Posterior vena cava (tissue), 2 donors: Measurements from ENCODE around the gene DELE1. TPM values are rescaled to one million over a fixed set of nuclear protein-coding genes. Genes with fewer than 3 reads are reported as not detected.
"Not testable (repeated sequence)": the region's sequence is repeated elsewhere in the genome, so short reads cannot be mapped to it uniquely, and the experiment has no call there.

Experiments used
- DNase-seq: peaks from one replicate; pipeline ENCODE4 v3.0.0-alpha.2; 2020; ENCODE audit warnings: low spot score
- intact Hi-C, 2 donors: fragments of 100-400 bp; cut with DNase I; formaldehyde crosslinking; loops; one replicate each; pipeline versions ENCODE4 v1.14.1 to v1.14.2; 2022 to 2023
- total RNA-seq, 2 donors: library from RNA; stranded (reverse); fragmentation: NEBNext Ultra II Directional; extraction: Animal tissue kit (Norgen Biotek cat#: 25700); gene quantifications; one replicate each; pipeline ENCODE4 v1.2.1, GENCODE V29; 2021
- donor health status: DM: yes; HTN: yes; CAD: no.
- donor health status: DM: yes; HTN: yes; CAD: no.

DELE1 gene
- total RNA-seq, 2 donors from 2014 or later: 46.4 to 49.6 TPM

DNA sequence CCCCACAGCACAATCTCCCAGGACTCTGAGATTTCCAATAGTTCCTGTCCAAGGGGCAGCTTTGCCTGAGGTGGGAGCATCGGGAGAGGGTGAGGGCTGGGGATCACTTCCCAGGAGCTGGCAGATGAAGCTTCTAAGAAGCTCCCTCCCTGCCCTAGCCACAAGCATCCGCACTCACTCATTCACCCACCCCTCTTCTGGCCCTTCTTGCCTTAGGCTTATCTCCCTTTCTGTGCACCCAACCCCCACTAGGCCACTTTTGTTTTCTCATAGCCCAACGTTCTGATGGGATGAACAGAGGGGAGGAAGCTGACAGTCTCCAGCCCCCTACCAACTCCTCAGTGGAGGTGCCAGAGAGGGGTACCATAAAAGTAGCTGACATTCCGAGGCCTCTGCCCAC is 41.8 kb upstream of the DELE1 start:
- DNase-seq: peak; percentile 26
- intact Hi-C loops: loop anchor here (2.0 to 5.0 kb wide), 3 partner anchors 75 to 180 kb away; partner anchors contain the start of gene PCDH12 (in 1 of the 2)

DNA sequence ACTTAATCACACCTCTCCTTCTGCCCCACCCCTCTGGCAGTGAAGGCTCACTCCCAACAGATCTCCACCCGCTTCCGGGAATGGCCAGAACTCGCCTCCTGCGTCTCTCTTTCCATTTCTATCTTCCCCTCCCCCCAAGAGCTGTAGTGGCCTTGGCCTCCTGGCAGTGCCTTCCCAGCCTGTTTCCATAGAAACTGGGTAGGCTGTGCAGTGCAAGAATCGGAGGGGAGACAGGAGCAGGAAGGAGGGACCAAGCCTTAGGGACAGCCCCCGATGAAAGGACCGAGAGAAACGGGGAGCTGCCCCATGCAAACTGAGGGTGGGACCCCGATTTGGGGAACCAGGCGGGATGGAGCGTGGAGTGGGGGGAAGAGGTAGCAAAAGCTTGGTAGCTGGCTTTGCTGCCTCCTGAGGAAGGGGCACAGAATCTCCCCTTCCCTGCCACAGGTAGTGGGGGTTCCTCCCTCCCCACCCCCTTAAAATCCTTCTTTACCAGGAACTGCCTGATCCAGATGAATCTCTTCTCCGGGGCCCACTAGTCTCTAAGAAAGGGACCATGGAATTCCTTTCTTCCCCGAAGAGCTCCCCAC is 41.0 kb upstream of the DELE1 start:
- peak; percentile 38 for DNase-seq
- intact Hi-C loops: loop anchor here (5.0 kb wide), 2 partner anchors 75 to 180 kb away; partner anchors contain the start of gene PCDH12 (in 1 of the 2)

DNA sequence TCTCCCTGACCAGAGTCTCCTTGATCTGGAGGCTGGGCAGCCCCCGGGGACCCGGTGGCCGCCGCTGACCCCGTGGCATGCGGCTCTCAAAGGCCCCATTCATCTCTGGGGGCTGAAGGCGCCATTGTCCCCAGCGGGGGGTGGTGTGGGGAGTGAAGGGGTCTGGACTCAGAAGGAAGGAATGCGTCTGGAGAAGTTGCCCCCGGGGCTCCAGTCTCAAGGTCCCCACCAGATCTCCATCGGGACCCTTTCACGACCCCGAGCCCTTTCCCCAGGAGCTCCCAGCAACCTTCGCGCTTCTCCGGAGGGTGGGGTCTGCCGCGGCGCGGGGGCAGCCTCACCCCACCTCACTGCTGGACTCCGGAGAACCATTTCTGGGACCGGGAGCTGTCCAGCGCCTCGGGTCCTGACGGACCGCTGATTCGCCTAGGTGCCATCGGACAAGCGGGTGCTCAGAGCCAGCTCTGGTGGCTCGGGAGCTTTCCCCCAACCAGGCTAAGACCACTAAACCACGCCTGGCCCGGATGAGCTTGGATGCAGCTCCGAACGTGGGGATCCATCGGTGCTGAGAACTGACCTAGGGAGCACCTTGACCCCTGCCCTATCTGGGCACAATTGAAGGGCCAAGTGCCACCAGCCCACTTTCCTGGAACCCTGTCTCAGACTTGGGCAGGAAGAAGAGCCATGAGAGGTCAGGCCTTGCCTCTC is 40.3 kb upstream of the DELE1 start:
- peak; percentile 84 for DNase-seq
- intact Hi-C loops: loop anchor here (5.0 kb wide), 2 partner anchors 74 to 181 kb away; partner anchors contain the start of gene PCDH12 (in 1 of the 2)

DNA sequence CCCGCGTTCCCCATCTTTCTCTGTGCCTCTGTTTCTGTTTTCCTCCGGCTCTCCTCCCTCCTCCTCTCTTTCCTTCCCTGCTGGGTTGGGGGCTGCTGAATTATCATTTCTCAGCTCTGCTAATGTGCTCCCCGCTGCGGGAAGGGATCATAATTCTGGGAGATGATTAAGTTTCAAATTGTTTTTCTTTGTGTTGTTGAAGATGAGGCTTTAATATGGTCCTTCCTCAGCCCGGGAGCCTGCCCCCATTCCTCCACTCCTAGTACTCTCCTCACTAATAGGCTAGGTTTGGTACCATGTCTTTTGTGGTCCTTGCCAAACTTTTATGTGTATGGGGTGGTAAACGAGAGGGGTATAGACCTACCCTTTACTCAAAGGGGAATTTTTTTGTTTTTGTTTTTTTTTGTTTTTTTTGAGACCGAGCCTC is 39.8 kb upstream of the DELE1 start:
- DNase-seq: no peak
- intact Hi-C loops: loop anchor here (5.0 kb wide), 2 partner anchors 73 to 182 kb away; partner anchors contain the start of gene PCDH12 (in 1 of the 2)

DNA sequence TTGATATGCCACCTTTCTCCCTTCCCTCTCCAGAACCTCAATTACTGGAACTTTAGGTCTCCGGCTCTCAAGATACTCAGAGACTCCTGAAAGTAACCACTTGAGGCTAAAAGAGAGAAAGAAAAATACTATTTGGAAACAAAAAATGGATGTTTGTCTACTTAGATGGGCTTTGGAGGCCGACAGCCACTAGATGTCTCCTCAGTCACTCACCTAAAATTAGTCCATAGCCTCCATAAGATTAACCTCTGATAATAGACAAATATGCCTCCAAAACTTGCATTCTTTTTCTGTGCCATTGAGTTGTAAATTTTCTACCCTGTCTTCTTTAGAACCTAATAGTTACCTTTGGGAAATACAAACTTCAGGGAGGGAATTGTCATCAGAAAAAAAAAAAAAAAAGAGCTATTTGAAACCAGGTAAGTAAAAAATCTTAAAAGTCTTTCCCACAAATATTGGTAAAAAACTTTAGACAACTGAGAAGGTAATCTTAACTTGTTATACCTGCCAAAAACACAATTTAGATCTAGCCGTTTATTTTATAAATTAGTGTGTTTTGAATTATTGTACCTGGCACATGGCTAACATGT is 34.3 kb upstream of the DELE1 start:
- intact Hi-C loops: no loop called here
- no peak for DNase-seq

DNA sequence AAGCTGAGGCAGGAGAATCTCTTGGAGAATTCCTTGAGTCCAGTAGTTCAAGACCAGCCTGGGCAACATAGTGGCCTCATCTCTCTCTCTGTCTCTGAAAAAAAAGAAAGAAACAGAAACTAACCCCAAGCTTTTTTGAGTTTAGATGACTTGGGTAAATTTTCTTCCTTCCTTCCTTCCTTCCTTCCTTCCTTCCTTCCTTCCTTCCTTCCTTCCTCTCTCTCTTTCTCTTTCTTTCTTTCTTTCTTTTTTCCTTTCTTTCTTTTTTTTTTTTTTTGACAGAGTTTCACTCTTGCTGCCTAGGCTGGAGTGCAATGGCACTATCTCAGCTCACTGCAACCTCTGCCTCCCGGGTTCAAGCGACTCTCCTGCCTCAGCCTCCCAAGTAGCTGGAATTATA is 33.2 kb upstream of the DELE1 start:
- DNase-seq, intact Hi-C loops: not testable (repeated sequence)

DNA sequence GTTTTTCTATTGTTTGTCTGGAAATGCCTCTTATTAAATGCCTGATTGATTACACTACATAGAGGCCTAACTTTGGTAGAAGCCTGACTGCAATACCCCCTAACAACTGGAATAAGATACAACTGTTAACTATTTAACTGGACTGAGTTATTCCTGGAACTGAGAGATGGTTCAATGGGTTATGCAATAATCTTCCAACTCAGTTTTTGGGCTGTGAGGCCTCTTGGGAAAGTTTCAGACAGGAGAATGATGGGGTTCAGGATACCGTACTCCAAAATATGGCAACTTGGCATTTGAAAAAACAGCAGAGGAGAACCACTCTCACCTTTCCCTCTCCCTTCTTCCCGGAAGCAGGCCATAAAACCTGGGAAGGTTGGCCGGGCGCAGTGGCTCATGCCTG is 26.2 kb upstream of the DELE1 start:
- intact Hi-C loops: no loop called here
- DNase-seq: no peak

DNA sequence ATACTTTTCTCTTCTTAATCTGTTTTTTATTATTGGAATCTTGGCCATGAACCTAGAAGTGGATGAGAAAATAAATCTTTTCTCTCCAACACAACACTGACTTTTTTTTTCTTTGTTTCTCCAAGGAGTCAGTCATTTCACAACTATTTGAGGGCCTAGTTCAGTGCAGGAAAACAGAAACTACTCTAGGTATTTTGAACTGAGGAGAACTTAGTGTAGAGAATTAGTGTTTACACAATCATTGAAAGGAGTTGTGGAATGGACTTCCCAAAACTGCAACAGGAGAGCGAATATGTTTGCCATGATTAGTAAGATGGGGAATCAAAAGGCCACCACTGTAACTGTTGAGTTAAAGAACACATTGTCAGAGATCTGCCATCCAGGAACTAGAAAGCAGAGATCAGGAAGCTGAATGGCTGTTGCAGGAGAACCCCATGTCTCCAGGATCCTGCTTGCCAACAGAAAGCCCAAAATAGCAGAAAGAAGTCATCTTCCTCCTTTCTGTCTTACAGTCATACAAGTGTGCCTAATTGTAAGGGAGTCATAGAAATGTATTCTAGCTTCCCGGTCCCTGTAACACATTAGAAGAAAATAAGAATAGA is 25.1 kb upstream of the DELE1 start:
- intact Hi-C loops: no loop called here
- no peak for DNase-seq

DNA sequence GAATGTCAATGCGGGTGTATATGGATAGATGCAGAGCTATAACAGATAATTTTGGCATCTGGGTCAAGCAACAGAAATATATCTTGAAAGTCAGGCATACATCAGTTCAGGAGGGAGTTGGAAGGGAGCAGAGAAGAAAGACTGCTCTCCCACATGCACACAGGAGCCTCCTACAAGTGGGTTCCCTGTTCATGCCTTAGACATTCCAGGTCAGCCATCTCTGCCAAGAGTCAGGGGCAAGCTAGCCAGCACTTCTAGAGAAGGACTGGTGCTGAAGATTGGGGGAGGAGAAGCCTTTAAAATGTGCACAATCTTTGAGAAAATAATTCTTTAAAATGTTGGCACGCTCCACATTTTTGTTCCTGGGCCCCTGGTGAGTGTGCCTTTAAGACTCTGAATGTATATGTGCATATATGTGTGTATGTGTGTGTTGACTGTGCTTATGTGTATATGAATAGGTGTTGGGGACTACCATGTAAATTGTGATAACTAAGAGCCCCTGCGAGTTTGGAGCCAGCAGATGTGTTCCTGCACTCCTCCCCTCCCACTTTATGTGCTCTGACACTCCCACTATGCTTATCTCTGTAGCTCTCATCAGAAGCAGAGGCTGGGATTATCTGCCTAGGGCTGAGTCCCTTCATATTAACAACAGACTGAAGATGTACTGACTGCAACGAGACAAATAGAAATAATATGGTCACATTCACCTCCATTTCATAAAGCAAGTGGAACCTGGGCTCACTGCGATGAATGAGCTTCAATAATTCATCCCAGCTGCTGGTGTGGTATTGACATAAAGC is 21.5 kb upstream of the DELE1 start:
- intact Hi-C loops: no loop called here
- DNase-seq: peak; percentile 26

DNA sequence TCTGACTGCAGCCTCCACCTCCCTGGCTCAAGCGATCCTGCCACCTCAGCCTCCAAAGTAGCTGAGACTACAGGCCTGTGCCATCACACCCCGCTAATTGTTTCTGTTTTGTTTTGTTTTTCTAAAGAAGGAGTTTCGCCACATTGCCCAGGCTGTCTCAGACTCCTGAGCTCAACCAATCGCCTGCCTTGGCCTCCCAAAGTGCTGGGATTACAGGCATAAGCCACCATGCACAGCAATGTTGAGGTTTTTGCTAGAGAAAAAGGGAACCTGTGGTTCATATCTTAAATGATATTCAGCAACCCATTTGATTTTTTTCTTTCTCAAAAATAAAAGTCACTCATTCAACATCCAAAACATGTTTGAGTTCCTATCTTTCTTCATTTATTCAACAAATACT is 20.4 kb upstream of the DELE1 start:
- DNase-seq: no peak
- intact Hi-C loops: no loop called here

DNA sequence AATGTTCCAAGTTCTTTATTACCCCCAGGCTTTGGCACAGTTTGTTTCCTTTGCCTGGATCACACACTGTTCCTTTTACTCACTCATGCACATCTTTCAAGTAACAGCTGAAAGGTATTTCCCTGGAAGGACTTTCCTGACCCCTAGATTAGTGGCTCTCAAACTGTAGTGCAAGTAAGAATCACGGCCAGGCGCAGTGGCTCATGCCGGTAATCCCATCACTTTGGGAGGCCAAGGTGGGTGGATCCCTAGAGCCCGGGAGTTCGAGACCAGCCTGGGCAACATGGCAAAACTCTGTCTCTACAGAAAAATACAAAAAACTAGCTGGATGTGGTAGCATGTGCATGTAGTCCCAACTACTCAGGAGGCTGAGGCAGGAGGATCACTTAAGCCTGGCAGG is 19.1 kb upstream of the DELE1 start:
- no peak for DNase-seq
- intact Hi-C loops: no loop called here

DNA sequence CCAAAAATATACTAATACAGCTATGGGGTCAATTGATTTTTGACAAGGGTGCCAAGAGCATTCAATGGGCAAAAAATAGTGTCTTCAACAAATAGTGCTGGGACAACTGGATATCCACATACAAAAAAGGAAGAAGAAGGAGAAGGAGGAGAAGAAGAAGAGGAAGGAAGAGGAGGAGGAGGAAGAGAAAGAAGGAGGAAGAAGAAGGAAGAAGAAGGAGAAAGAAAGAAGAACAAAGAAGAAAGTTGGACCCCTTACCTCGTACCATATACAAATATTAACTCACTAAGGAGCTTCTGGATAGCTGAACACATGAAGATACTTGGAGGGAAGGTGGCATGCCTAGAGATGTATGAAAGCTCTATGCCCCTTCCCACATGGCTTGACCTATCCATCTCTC is 17.2 kb upstream of the DELE1 start:
- intact Hi-C loops: no loop called here
- no peak for DNase-seq

DNA sequence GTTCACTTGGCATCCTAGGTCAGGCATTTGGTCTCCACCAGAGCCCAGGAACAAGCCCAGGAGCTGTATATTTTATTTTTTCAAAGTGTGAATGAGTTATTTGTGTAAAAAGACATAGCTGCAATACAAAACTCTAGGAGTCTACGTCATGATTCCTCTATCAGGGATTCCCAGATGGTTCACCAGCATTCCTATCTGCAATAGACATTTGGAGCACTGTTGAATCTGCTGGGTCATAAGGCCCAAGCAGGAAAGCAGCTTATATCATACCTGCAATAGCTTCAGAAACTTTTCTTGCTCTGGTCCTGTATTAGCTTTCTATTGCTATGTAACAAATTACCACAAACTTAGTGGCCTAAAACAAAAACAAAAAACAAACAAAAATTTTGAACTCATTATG is 16.7 kb upstream of the DELE1 start:
- DNase-seq: no peak

DNA sequence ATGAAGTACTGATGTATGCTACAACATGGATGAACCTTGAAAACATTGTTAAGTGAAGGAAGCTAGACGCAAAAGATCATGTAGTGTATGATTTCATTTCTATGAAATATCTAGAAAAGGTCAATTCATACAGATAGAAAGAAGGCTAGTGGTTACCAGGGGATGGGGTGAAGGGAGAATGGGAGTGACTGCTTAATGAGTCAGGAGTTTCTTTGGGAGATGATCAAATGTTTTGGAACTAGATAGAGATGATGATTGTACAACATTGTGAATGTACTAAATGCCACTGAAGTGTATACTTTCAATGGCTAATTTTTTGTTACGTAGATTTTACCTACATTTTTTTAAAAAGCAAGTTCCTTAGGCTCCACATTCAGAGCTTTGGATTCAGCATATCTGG is 14.9 kb upstream of the DELE1 start:
- no peak for DNase-seq
- intact Hi-C loops: no loop called here

More for the DNA sequence above, 16.7 kb upstream of the DELE1 start:
- intact Hi-C loops: no loop called here

DNA sequence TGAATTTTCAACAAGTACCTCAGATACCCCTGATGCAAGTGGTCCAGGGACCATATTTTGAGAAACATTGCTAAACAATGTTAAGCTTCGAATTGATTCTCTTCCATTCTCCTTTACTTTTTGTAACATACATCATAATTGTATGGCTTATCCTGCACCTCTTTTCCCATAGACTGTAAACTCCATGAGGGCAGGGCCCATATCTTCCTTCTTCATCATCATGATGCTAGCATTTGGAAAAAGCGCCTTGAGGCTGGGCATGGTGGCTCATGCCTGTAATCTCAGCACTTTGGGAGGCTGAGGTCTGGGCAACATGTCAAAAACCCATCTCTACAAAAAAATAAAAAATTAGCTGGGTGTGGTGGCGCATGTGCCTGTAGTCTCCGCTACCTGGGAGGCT is 14.5 kb upstream of the DELE1 start:
- intact Hi-C loops: no loop called here
- DNase-seq: no peak

DNA sequence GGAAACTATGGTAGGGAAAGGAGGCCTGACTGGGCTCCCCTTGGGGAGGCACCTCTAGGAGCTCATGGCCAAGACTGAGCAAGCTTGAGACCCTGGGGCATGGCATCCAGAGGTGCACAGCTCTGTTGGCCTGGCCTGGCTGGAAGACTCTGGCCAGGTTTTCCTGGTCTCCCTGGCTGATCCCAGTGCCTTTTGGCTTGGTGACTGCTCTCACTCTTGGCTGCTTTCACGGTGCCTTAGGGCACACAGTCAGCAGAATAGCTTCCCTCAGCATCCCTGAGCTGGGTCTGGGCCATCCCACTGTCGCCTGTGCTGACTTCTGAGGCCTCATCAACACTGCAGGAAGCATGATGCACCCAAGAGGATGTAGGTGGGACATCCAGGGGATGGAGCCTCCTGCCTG is 13.4 kb upstream of the DELE1 start:
- intact Hi-C loops: no loop called here
- DNase-seq: no peak

DNA sequence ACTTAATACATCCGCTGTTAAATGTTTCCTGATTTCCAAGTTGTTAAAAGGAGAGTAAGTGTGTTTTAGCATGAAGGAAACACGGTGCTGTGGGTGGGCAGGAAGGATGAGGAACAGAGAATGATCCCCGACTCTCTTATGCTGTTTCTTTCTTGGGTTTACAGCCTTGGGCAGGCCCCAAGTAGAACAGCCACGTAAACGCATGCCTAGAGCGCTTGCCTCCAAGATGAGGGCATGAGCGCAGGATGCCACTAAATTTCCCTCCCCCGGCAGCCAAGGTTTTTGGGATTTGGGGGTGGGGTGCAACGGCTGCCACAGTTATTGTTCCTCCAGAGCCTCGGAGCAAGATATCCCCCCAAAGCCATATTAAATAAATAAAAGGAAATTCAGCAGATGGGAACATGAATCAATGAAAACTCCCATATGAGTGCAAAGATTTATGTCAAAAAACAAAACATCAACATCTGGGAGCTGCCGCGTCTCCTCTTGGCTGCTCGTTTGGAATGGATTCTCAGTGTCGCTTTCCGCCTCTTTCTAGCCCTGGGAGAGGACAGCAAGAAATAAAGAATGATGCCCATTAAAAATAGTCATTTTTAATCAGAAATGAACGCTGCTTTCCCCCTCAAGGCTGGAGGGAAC is 10.0 kb upstream of the DELE1 start:
- no peak for DNase-seq
- intact Hi-C loops: no loop called here

DNA sequence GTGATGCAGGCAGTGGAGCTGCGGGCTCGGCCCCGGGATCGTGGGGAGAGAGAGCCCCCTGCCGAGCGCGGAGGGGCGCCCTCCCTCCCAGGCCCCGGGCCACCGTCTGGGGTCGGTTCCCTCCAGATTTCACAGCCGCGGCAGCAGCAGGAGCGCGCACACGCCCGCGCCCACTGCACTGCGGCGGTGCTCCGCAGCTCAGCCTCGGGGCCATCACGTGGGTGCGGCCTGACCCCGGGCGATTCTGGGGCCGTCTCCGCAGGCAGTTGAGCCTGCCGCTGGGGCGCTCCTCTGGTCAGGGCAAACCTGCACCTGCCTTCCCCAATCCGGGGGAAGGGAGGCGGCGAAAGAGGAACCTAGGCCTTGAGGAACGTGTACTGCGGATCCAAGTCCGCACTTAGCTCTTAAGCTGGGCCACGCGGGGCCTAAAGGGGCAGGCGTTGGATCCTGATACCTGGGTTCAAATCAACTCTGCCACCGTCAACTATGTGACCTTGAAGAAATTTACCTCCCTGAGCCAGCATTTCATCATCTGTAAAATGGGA is 9.4 kb upstream of the DELE1 start:
- peak; percentile 87 for DNase-seq
- intact Hi-C loops: no loop called here

DNA sequence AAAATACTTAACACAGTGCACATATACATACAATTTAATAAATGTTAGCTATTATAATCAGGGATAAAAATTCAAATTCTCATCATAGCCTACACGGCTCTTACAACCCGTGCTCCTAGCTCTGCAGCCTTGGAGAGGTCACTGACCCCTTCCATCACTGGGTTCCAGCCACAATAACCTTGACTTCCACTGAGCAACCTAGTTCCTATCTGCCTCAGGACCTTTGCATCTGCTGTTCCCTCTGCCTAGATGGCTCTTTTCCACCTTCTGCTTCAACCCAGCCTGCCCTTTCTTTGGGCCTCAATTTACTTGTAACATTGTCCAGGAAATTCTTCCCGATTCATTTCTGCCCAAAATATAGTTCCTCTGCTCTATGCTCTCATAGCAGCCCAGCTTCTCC is 8.9 kb upstream of the DELE1 start:
- no peak for DNase-seq
- intact Hi-C loops: no loop called here
